ENCODE data around the gene PI16.

PI16 gene

GRCh38 chr6:36999751-37000125, 45.2 kb downstream of the PI16 start:
- no peak for DNase-seq (ENCODE audit: low read depth in 2 of 2)

DNA sequence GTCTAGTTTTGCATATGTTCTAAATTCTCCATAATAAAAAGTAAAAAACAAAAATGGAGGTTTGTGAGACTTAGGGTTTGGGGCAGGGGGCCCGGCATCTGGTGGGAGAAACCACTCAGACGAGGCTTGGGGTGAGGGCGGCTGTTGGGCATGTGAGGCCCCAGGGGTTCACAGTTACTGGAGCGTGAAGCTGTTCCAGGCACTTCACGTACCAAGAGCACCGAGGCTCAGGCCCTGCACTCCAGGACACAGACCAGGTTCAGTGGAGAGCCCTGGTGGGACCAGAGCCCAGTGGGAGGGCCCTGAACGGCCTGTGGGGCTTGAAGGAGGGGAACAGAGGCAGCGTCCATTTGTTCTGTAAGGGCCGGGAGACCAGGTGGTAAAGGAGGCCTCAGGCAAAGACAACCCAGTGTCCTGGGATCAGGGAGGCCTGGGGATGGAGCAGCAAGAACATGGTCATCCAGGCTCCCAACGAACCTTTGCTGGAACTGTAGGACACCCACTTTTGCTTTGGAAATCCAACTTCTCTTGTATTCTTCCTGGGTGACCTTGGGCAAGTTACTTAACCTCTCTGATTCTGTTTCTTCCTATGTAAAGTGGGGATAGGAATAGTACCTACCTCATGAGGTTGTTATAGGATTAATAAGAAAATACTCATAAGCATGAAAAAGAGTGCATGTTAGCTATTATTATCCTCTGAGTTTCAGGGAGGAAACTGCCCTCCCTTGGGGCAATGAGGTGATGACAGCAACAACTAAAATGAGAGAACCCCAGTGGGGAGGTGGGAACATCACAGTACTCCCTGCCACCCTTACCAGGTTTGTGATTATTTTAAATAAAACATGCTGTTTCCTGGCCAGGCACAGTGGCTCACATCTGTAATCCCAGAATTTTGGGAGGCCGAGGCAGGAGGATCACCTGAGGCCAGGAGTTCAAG, 49.8 kb downstream of the PI16 start:
- no peak for DNase-seq (ENCODE audit: low read depth in 2 of 2)

DNA sequence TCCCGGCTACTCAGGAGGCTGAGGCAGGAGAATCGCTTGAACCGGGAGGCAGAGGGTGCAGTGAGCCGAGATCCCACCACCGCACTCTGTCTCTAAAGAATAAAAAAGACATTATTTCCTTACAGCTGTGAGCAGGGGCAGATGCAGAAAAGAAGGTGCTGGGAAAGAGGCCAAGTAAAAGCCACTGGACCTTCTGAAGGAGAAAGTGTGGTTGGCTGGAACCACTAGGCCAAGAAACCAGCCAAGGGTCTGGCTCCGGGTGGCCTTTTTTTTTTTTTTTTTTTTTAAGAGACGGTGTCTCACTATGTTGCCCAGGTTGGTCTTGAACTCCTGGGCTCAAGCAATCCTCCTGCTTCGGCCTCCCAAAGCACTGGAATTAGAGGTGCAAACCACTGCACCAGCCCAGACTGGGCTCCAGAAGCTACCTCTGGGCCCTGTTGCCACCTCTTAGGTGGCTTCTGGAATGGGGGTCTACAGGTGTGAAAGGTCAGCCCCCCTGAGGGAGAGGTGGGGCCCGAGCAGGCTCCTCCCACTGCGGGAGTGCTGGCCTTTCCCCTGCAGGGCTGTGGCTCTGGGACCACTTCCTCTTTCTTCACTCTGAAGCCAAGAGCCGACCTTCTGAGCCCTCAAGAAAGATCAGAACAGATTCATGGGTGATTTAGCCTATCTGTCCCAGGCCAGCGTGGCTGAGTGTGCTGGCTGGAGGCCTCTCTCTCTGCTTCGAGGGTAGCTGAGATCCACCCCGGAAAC, 50.7 kb downstream of the PI16 start, which contains the start of gene FGD2:
TSS of gene FGD2 (plus strand) at position 595 of the 750 bp plus-strand sequence. CDS start 163 bp downstream, outside the sequence.
- DNase-seq (ENCODE audit: low read depth in 2 of 2), result no peak

- no peak for DNase-seq (ENCODE audit: low read depth in 2 of 2)
Measured at GRCh38 chr6:37005827-37006567, 51.5 kb downstream of the PI16 start.

DNA sequence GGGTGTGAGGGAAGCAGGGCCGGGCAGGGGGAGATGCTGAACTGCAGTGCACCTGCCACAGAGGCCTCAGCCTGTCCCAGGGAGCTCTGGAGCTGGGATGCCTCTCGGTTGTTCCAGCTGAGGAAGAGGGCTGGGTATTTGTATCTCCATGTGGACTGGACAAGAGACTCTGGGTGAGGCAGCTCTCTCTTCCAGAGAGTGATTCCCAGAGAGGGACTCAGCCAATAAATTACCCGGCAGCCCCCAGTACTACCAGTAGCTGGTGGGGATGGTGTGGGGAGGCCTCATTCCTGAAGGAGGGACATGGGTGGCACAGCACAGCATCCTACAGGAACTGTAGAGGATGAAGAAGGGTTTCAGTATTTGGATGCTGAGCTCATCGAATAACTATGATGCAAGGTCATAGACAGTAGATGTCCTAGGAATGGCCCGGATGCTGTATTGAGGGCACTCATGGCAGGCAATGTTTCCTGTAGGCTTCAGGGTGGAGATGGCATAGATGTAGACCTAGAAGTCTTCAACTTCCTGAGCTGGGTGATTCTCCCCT, 52.3 kb downstream of the PI16 start:
- DNase-seq (ENCODE audit: low read depth in 2 of 2), result no peak

DNA sequence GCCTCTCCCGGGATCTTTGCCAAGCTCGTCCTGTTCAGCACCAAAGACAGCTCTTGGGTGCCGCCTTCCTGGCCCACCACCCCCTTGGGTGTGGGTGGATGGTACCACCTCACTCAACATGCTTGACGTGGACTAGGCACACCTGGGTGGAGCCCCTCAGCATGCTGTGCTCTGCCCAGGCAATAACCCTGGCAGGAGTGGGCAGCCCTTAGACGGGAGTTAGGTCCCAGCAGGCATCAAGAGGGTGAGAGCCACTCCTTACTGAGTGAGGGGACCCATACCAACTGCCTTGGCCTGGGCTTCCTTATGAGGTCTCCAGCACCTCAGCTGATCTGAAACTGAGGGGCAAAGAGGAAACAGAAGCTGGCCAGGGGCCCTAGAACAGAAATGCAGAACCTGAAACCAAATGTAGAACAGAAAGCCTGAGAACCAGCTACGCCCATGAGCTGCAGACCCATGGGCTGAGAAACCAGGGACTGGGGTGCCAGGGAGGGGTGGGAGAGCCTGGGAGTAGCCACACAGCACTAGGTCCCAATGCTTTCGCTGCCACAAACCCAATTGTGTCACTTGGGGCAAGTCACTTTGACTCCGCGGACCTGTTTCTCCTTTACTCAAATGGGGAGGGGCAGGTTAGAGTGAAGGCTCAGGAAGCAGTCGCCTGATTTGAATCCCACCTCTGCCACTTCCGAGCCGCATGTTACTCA, 53.0 kb downstream of the PI16 start:
- no peak for DNase-seq (ENCODE audit: low read depth in 2 of 2)

GRCh38 chr6:37008484-37009465, 54.2 kb downstream of the PI16 start:
- no peak for DNase-seq (ENCODE audit: low read depth in 2 of 2)

DNA sequence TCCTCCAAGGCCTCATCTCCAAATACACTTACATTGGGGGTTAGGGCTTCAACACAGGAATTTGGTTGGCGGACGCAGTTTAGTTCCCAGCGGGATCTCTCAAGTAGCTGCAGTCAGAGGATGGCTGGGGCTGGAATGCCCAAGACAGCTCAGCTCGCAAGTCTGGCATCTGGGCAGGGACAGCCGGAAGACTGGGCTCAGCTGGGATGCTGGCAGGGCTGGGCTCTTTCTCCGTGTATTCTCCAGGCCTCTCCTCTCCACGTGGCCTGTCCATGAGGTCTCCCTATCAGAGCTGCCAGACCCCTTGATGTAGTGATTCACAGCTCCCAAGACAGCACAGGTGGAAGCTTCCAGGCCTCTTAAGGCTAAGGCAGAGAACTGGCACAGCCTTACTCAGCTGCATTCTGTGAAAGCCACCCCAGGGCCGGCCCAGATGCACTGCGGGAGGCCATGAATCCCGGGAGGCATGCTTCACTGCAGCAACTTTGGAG, 55.9 kb downstream of the PI16 start:
- no peak for DNase-seq (ENCODE audit: low read depth in 2 of 2)

DNA sequence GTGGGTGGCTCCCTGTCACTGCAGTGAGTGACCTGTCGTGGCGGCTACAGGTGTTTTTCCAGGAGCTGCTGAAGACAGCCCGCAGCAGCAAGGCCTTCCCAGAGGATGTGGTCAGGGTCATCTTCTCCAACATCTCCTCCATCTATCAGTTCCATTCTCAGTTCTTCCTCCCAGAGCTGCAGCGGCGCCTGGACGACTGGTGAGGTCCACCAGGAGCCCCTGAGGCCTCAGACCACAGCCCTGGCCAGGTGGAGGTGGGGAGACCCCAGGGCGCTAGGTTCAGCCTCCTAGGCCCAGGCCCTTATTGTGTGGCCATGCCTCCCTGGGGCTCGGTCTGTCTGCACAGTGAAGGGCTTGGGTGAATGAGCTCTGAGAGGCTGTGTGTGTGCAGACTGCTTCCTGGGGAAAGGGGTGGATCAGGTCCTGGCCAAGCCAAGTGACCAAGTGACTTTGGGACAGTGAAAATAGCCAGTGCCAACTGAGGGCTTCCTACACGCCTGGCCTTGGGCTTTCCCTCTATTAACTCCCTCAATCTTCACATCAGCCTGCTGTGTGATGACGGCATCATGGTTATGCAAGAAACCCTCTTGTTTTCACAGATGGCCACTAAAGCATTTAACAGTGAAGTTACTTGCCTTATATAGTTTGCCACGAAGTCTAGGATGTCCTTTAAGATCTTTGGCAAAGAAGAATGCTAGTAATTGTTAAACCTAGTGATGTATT, 57.3 kb downstream of the PI16 start:
- DNase-seq (ENCODE audit: low read depth in 2 of 2), result no peak

DNA sequence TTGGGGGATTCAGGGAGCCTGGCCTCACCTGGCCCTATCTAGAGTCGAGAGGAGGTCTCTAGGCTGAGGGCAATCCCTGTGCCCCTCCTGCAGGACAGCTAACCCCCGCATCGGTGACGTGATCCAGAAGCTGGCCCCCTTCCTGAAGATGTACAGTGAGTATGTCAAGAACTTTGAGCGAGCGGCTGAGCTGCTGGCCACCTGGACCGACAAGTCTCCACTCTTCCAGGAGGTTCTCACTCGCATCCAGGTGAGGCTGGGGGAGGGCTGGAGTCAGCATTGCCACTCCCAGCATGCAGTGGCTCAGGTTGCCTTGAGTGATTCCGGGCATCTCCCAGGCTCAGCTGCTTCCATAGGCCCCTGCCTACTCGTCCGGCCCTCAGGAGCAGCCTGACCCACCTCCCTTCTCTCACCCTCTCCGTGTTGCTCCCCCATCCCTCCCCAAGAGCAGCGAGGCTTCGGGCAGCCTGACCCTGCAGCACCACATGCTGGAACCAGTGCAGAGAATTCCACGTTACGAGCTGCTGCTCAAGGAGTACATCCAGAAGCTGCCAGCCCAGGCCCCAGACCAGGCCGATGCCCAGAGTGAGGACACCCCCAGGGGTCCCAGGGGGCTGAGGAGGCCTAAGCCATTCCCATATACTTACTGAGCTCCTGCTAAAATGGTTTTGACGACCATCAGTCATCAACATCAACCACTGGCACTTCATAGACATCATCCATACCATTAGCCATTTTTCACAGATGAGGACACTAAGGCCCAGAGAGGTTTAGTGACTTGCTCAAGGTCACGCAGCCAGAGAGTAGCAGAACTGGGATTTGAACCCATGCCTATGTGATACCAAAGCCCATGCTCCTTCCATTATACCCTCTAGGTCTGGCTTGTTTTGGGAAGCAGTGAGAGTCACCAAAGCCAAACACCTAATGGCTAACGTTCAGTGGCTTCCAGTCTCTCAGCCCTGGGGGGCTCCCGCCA, 59.3 kb downstream of the PI16 start:
- DNase-seq (ENCODE audit: low read depth in 2 of 2), result no peak
